B cell (primary cell): ENCODE data around the gene GPR85. TPM values are rescaled to one million over a fixed set of nuclear protein-coding genes. Genes with fewer than 3 reads are reported as not detected.

ENCODE experiments used
- ATAC-seq: fragments of 200-7000 bp; cut with Tn5 transposase; one replicate; pipeline ENCODE4 v1.10.0; 2021; ENCODE audit warnings: low read depth, mild to moderate bottlenecking, moderate number of reproducible peaks, moderate library complexity
- CTCF ChIA-PET: fragments of 350-600 bp; sonication (Branson Sonifier 250); formaldehyde crosslinking; loops from one replicate; lab custom pipeline; 2021; ENCODE audit warnings: antibody characterized with exemption, inconsistent platforms; lab: Charles Lee
- POLR2A ChIA-PET: fragments of 350-600 bp; sonication (Branson Sonifier 250); formaldehyde crosslinking; loops from one replicate; lab custom pipeline; 2021; ENCODE audit warnings: antibody characterized with exemption; lab: Charles Lee
- DNase-seq: peaks from one replicate; pipeline ENCODE4 v3.0.0; 2013
- H2AFZ ChIP-seq: 2 replicates; pipeline ENCODE4 v1.6.1; 2012; ENCODE audit warnings: mild to moderate bottlenecking, low read depth, low read length; ENCODE audit not compliant: insufficient read depth, poor library complexity, severe bottlenecking
- H3K27ac ChIP-seq, 2 donors: 1 replicate in 1 of 2; 2 replicates in 1 of 2; pipeline ENCODE4 v1.5.1; 2012 to 2013; ENCODE audit warnings: low read length in 2 of 2, mild to moderate bottlenecking in 2 of 2, moderate library complexity in 1 of 2
- H3K27me3 ChIP-seq, 4 experiments: fragments of 200-600 bp in 1 of 4; sonication (generic) in 1 of 4; replicated peaks in 1 of 4; 1 replicate in 2 of 4; 2 replicates in 2 of 4; pipeline versions ENCODE4 v1.6.1 to v1.7.0; 2013 to 2016; ENCODE audit warnings: low read length in 3 of 4, mild to moderate bottlenecking in 2 of 4, mixed read lengths in 1 of 4, moderate library complexity in 1 of 4; ENCODE audit not compliant: insufficient read depth in 4 of 4, control insufficient read depth in 3 of 4; ENCODE audit errors: control extremely low read depth in 1 of 4
- H3K36me3 ChIP-seq, 2 experiments: replicated peaks in 1 of 2; 1 replicate in 1 of 2; 2 replicates in 1 of 2; pipeline versions ENCODE4 v1.6.1 to v1.7.1; 2013; ENCODE audit warnings: low read length in 1 of 2; ENCODE audit not compliant: insufficient read depth in 2 of 2, control insufficient read depth in 1 of 2; ENCODE audit errors: control extremely low read depth in 1 of 2, extremely low read depth in 1 of 2
- H3K4me1 ChIP-seq, 2 donors: fragments of 200-600 bp in 1 of 2; sonication (generic) in 1 of 2; 1 replicate in 1 of 2; 2 replicates in 1 of 2; pipeline versions ENCODE4 v1.5.1 to v1.6.1; 2013 to 2017; ENCODE audit warnings: low read length in 2 of 2; ENCODE audit not compliant: control insufficient read depth in 2 of 2, insufficient read depth in 2 of 2
- H3K4me2 ChIP-seq: replicated peaks from 2 replicates; pipeline ENCODE3; 2012; ENCODE audit warnings: mild to moderate bottlenecking, low read depth, low read length; ENCODE audit not compliant: poor library complexity, severe bottlenecking
- H3K4me3 ChIP-seq, 5 experiments: fragments of 200-600 bp in 1 of 5; sonication (generic) in 1 of 5; 1 replicate in 3 of 5; 2 replicates in 2 of 5; pipeline versions ENCODE4 v1.5.1 to v1.7.0; 2011 to 2016; ENCODE audit warnings: low read length in 4 of 5, mild to moderate bottlenecking in 4 of 5, low read depth in 2 of 5, control low read depth in 1 of 5, moderate library complexity in 1 of 5; ENCODE audit not compliant: insufficient read depth in 1 of 5; ENCODE audit errors: control extremely low read depth in 1 of 5, extremely low read depth in 1 of 5
- H3K79me2 ChIP-seq: fragments of 200-600 bp; sonication (generic); one replicate; pipeline ENCODE4 v1.6.0; 2016; ENCODE audit warnings: low read length; ENCODE audit not compliant: control insufficient read depth, insufficient read depth
- H3K9ac ChIP-seq: fragments of 200-600 bp; sonication (generic); 2 replicates; pipeline ENCODE4 v1.6.1; 2017; ENCODE audit warnings: mild to moderate bottlenecking, low read length, moderate library complexity
- H3K9me3 ChIP-seq, 3 donors: one replicate each; pipeline versions ENCODE4 v1.6.1 to v1.7.1; 2013; ENCODE audit warnings: low read length in 2 of 3; ENCODE audit not compliant: control insufficient read depth in 2 of 3, insufficient read depth in 1 of 3; ENCODE audit errors: control extremely low read depth in 1 of 3
- H4K20me1 ChIP-seq: 2 replicates; pipeline ENCODE4 v1.6.0; 2012; ENCODE audit warnings: mild to moderate bottlenecking, low read length; ENCODE audit not compliant: insufficient read depth, control insufficient read depth, poor library complexity, severe bottlenecking
- H3K27ac Mint-ChIP-seq: one replicate; pipeline ENCODE4 v1.8.0; 2021; ENCODE audit warnings: mixed read lengths
- H3K27me3 Mint-ChIP-seq: one replicate; pipeline ENCODE4 v1.8.0; 2021; ENCODE audit warnings: mixed read lengths
- H3K4me1 Mint-ChIP-seq: one replicate; pipeline ENCODE4 v1.8.0; 2021; ENCODE audit warnings: mixed read lengths
- H3K4me3 Mint-ChIP-seq: one replicate; pipeline ENCODE4 v1.8.0; 2021; ENCODE audit warnings: mixed read lengths
- H3K9me3 Mint-ChIP-seq: one replicate; pipeline ENCODE4 v1.8.0; 2022; ENCODE audit warnings: mixed read lengths; ENCODE audit not compliant: insufficient read depth
- EZH2 ChIP-seq: IDR thresholded peaks from 2 replicates; pipeline ENCODE4 v1.6.1; 2012; ENCODE audit warnings: borderline replicate concordance, low read depth, mild to moderate bottlenecking, moderate library complexity, low read length; ENCODE audit not compliant: insufficient read depth, poor library complexity, severe bottlenecking
- WGBS: methylation state at CpG from one replicate; pipeline ENCODE4 v1.1.5; 2013; ENCODE audit warnings: missing lambda C conversion rate; ENCODE audit not compliant: insufficient coverage; 5-methylcytosine and 5-hydroxymethylcytosine counted together
- intact Hi-C: fragments of 100-400 bp; cut with micrococcal nuclease; formaldehyde crosslinking; loops from one replicate; pipeline ENCODE4 v1.10.0; 2022
- polyA plus RNA-seq: library from polyadenylated mRNA; depleted of rRNA; stranded (reverse); fragments of >200 nt; gene quantifications from 2 replicates; pipeline ENCODE4 v1.2.3, GENCODE V29; 2012
- total RNA-seq, 2 donors: library from RNA; stranded (reverse); fragments of 120-200 nt in 1 of 2; gene quantifications; 1 replicate in 1 of 2; 2 replicates in 1 of 2; pipeline versions ENCODE4 v1.2.3 to v1.2.4, GENCODE V29; 2013 to 2022
- TF ChIP-seq, protein P1 (sequence below): fragments of 200-600 bp; IDR thresholded peaks from one replicate; pipeline ENCODE4 v1.8.0; 2022; ENCODE audit warnings: antibody characterized with exemption, mild to moderate bottlenecking

The GPR85 gene
- total and polyA plus RNA-seq, 2 donors (not counting 1 experiment from before 2014, with no cell fraction given): not detected

DNA sequence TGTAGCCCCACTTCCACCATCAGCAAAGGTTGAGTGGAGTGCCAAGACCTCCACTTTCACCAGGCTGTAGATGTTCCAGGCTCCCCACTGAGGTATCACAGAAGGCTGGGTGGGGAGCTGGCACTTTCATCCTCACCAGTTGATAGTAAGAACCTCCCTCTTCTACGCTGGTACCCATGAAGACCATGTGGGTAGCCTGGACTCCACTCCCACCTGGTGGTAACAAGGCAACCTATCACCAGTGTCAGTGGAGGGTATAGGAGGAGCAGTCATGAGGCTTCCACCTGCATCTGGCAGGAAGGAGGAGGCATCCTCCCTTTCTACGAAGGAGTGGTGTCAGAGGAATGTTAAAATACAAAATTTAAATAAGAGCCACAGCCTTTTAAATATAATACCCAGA is 27.3 kb upstream of the GPR85 start:
- Mint-ChIP-seq H3K4me3 (no peak overlapping the region), H3K27me3 (no peaks in the 10 kb centered on the region), H3K27ac (no peak overlapping the region), H3K9me3 (no peaks in the 10 kb centered on the region), H3K4me1 (peaks cover 16% of the 10 kb centered on the region)
- WGBS: no CpG with 5 or more reads among the region's 2 CpGs
- intact Hi-C loops: loop anchor here (10.0 kb wide), 1 partner anchor 1549 kb away; the partner anchor contains the start of gene IMMP2L
- ChIA-PET POLR2A (no interaction called here), CTCF (no interaction called here)
- H3K4me1 ChIP-seq: peaks cover 6 to 9% of the 10 kb centered on the region in 2 donors
- H3K9me3 ChIP-seq: no peaks in the 10 kb centered on the region
- no peak for ATAC-seq
- TF ChIP-seq, protein P1, sequence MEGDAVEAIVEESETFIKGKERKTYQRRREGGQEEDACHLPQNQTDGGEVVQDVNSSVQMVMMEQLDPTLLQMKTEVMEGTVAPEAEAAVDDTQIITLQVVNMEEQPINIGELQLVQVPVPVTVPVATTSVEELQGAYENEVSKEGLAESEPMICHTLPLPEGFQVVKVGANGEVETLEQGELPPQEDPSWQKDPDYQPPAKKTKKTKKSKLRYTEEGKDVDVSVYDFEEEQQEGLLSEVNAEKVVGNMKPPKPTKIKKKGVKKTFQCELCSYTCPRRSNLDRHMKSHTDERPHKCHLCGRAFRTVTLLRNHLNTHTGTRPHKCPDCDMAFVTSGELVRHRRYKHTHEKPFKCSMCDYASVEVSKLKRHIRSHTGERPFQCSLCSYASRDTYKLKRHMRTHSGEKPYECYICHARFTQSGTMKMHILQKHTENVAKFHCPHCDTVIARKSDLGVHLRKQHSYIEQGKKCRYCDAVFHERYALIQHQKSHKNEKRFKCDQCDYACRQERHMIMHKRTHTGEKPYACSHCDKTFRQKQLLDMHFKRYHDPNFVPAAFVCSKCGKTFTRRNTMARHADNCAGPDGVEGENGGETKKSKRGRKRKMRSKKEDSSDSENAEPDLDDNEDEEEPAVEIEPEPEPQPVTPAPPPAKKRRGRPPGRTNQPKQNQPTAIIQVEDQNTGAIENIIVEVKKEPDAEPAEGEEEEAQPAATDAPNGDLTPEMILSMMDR: no peak
- TF ChIP-seq EZH2: no peak
- H3K4me2 ChIP-seq: no peak overlapping the region
- no peak overlapping the region for H3K9ac ChIP-seq
- no peaks in the 10 kb centered on the region for H3K36me3 ChIP-seq
- DNase-seq: peak; percentile 11
- H3K27ac ChIP-seq: no peak overlapping the region
- no peaks in the 10 kb centered on the region for H3K27me3 ChIP-seq
- no peaks in the 10 kb centered on the region for H3K79me2 ChIP-seq
- H2AFZ ChIP-seq: no peak overlapping the region
- no peaks in the 10 kb centered on the region for H4K20me1 ChIP-seq
- no peak overlapping the region for H3K4me3 ChIP-seq

DNA sequence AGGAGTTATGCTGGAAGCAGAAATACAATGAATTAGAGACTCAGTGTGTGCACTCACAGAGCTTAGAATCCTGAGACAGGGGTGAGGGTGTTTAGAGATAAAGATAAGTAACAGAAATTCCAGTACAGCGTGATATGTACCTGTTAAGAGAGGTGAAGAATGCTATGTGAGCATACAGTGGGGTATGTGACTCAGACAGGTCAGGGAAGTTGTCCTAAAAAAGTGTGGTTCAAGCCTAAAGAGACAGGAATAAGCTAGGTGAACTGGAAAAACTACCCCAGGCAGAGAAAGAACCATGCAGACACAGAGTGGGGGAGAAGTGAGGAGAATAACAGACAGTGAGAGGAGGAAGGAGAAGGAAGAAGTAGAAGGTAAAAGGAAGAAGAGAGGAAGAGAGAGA is 23.1 kb upstream of the GPR85 start:
- no peaks in the 10 kb centered on the region for H3K9me3 ChIP-seq
- 92% methylated on average over 1 of the region's 1 CpG for WGBS
- no peak overlapping the region for H3K4me3 ChIP-seq
- Mint-ChIP-seq H3K27me3 (no peaks in the 10 kb centered on the region), H3K27ac (no peak overlapping the region), H3K4me1 (no peaks in the 10 kb centered on the region), H3K4me3 (no peak overlapping the region), H3K9me3 (no peaks in the 10 kb centered on the region)
- H3K4me1 ChIP-seq: no peaks in the 10 kb centered on the region
- no peaks in the 10 kb centered on the region for H3K36me3 ChIP-seq
- H3K79me2 ChIP-seq: no peaks in the 10 kb centered on the region
- intact Hi-C loops: loop anchor here (10.0 kb wide), 1 partner anchor 1545 kb away; the partner anchor contains the start of gene IMMP2L
- no peak overlapping the region for H3K9ac ChIP-seq
- H3K4me2 ChIP-seq: no peak overlapping the region
- CTCF ChIA-PET: no interaction called here
- no peak overlapping the region for H3K27ac ChIP-seq
- no peaks in the 10 kb centered on the region for H4K20me1 ChIP-seq
- DNase-seq (no peak), ATAC-seq (no peak)
- POLR2A ChIA-PET: no interaction called here
- TF ChIP-seq EZH2: no peak
- TF ChIP-seq, protein P1: no peak
- H2AFZ ChIP-seq: no peak overlapping the region
- H3K27me3 ChIP-seq: no peaks in the 10 kb centered on the region
